Stimulated activated CD4-positive, alpha-beta T cell treated with anti-CD3 and anti-CD28 coated beads, Interleukin-1b, Interleukin-23, amount 100 ng/mL, for 1 hour (primary cell): ENCODE data around the gene ZNF618.

Source experiments
- DNase-seq, 2 donors: peaks; one replicate each; pipeline ENCODE4 v3.0.0-alpha.2; 2020; ENCODE audit warnings: low read depth in 2 of 2

The ZNF618 gene

GRCh38 chr9:114060070-114060469 lies 184.0 kb downstream of the ZNF618 start:
- no peak for DNase-seq

GRCh38 chr9:114060711-114061110 lies 184.6 kb downstream of the ZNF618 start:
- DNase-seq, result no peak

- no peak for DNase-seq
Measured at GRCh38 chr9:114061292-114061691, 185.2 kb downstream of the ZNF618 start.

GRCh38 chr9:114061830-114062474 lies 185.8 kb downstream of the ZNF618 start:
- no peak for DNase-seq

GRCh38 chr9:114065304-114065703 lies 189.2 kb downstream of the ZNF618 start:
- DNase-seq, result no peak

GRCh38 chr9:114069476-114070187 lies 193.5 kb downstream of the ZNF618 start:
- no peak for DNase-seq

GRCh38 chr9:114070188-114071103 lies 194.3 kb downstream of the ZNF618 start:
- DNase-seq, result no peak

- DNase-seq, result no peak
Measured at GRCh38 chr9:114071197-114071795, 195.2 kb downstream of the ZNF618 start.

GRCh38 chr9:114072184-114073140 lies 196.4 kb downstream of the ZNF618 start:
- DNase-seq, result no peak

- no peak for DNase-seq
Measured at GRCh38 chr9:114075602-114076001, 199.5 kb downstream of the ZNF618 start.

- DNase-seq, result no peak
Measured at GRCh38 chr9:114076237-114077161, 200.4 kb downstream of the ZNF618 start.

GRCh38 chr9:114077162-114077837 lies 201.2 kb downstream of the ZNF618 start:
- DNase-seq, result no peak

GRCh38 chr9:114078021-114078780 lies 202.1 kb downstream of the ZNF618 start, which contains the start of gene AMBP:
AMBP (minus strand) TSS chr9:114078300; CDS start chr9:114078209, 91 bp downstream.
- DNase-seq, result no peak

GRCh38 chr9:114078781-114079156 lies 202.7 kb downstream of the ZNF618 start:
- no peak for DNase-seq

GRCh38 chr9:114080195-114080772 lies 204.2 kb downstream of the ZNF618 start:
- no peak for DNase-seq

- no peak for DNase-seq
Measured at GRCh38 chr9:114080773-114081440, 204.8 kb downstream of the ZNF618 start.

- DNase-seq, result no peak
Measured at GRCh38 chr9:114081441-114082016, 205.4 kb downstream of the ZNF618 start.
